Left renal cortex interstitium (tissue), 4 donors: ENCODE measurements around the gene STRADB. TPM values are rescaled to one million over a fixed set of nuclear protein-coding genes. Genes with fewer than 3 reads are reported as not detected.
"Not testable (repeated sequence)": the region's sequence is repeated elsewhere in the genome, so short reads cannot be mapped to it uniquely, and the experiment has no call there.

Source experiments
- DNase-seq, 4 donors: peaks; one replicate each; pipeline ENCODE4 v3.0.0-alpha.2; 2013; ENCODE audit warnings: low read depth in 4 of 4, low spot score in 2 of 4, missing footprints in 1 of 4
- polyA plus RNA-seq, 4 donors: library from polyadenylated mRNA; unstranded; fragments of 120-200 nt; gene quantifications; one replicate each; pipeline ENCODE4 v1.2.1, GENCODE V29; 2013; ENCODE audit not compliant: insufficient read length in 4 of 4

The STRADB gene, protein sequence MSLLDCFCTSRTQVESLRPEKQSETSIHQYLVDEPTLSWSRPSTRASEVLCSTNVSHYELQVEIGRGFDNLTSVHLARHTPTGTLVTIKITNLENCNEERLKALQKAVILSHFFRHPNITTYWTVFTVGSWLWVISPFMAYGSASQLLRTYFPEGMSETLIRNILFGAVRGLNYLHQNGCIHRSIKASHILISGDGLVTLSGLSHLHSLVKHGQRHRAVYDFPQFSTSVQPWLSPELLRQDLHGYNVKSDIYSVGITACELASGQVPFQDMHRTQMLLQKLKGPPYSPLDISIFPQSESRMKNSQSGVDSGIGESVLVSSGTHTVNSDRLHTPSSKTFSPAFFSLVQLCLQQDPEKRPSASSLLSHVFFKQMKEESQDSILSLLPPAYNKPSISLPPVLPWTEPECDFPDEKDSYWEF
- polyA plus RNA-seq: 100 to 1,000 TPM in 1 of 4 donors, 10 to 100 TPM in 3; 69.0 to 105 (median 79.4) TPM

DNA sequence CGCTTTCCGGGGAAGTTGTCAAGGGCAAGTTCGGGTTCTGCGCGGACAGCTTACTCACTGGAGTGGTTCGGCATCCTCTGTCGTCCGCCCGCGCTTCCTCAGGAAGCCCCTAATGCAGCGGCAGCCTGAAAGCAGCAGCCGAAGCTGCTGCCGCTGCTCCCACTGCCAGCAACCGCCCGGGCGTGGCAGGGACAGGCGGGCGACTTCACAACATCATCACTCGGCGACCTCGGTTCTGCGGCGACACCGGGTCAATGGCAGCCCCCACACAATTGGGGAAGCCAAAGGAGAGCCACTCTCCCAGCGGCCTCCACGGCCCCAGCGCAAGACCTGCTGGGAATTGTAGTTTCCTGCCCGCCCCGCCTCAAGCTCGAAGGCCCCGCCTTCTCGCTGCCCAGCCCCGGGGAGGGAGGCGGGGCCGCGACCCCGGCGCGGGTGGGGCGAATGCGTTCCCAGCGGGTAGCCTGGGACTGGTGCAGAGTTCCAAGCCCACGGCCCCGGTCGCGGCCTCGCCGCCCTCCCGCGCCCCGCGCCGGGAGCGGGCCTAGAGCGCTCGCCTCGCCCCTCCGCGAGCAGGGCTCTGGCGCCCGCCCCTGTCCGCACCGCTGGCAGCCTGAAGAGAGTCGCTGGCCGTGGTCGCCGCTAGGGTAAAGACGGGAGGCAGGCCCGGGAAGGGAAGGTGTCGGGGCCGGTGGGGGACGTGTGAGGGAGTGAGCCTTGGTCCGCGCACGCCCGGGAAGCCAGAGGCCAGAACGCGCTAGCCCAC lies at the start of gene STRADB, which contains the start of gene TRAK2:
Gene STRADB, plus strand, starts transcription at position 449 of the 766 bp plus-strand sequence. CDS start 3,101 bp downstream, outside the sequence.
Gene TRAK2, minus strand, starts transcription at position 167 of the 766 bp plus-strand sequence. CDS start 30,951 bp downstream, outside the sequence.
- peak; percentile 75 to 92 (median 86) for DNase-seq

DNA sequence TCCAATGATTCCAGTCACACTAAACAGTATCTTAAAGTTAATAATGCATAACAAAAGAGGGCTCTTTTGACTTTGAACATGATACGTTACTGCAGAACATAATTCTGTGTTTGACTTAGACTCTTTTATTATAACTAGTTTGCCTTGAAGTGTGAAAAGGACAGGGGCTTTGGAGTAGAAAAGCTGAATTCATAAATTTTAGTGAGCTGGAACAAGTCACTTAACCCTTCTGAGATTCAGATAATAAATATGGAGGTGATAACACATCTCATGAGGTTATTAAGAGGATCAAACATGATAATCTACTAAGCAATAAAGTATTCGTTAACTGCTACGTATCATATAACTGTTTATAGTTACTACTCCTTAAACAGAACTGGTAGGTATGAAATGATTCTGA lies 49.7 kb upstream of the STRADB start:
- no peak for DNase-seq

- DNase-seq: no peak
These were observed 48.6 kb upstream of the STRADB start for GRCh38 chr2:201402651-201403562.

DNA sequence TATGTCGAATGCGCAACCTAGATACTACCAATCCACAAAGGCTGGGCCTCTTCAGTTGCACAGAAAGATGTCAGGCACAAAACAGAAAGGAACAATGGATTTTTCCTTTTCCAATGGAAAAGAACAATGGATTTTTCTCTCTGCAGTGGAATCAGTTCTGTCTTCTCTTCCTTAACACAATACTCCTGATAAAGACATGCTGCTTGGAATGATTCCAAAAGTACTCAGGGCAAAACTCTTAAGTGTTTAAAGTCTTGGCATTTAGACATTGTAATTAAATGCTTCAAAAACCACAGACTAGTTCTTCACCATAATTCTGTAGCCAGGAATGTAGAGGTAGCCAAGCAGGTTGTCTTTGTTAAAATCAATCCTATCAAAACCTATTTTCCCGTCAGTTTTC lies 47.7 kb upstream of the STRADB start:
- no peak for DNase-seq

GRCh38 chr2:201404699-201405280 lies 46.8 kb upstream of the STRADB start:
- DNase-seq: no peak

- peak in 1 of 4 donors; percentile 29 for DNase-seq
These were observed 45.4 kb upstream of the STRADB start for GRCh38 chr2:201406077-201406662.

DNA sequence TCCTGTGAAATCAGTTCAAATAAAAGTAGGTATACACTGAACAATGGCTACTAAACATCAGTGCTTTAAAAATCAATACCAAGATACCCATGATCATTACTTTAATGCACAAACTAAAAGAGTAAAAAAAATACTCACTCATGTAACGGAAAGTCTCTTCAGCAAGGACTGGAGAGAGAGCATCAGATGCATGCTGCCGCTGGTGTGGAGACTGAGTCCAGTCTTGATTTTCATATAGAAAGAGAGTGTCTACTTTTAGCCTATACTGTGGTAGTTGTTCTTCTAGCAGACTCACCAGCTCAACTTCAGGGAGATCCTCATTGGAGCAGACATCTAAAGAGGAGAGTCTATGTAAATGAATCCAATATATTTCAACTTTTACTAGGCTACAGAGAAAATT lies 44.3 kb upstream of the STRADB start:
- no peak for DNase-seq

DNA sequence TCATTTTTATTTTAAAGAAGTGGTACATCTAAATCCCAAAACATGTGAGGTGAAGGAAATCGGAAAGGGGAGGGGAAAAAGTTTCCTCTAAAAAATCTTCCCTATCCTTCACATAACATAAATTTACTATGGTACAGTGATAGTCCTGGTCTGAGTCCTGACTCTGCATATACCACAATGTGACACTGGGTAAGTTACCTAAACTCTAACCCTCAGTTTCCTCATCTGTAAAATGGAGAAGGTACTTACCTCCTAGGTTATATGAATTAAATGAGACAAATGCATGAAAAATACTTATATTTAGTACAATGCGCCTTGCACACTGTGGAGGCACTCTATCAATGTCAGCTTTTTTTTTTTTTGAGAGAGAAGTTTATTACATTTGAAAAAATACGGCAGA lies 42.6 kb upstream of the STRADB start:
- DNase-seq: no peak

GRCh38 chr2:201411421-201411820 lies 40.1 kb upstream of the STRADB start:
- no peak for DNase-seq

GRCh38 chr2:201413143-201413542 lies 38.4 kb upstream of the STRADB start:
- DNase-seq: no peak

- DNase-seq: no peak
These were observed 38.0 kb upstream of the STRADB start for GRCh38 chr2:201413552-201413951.

DNA sequence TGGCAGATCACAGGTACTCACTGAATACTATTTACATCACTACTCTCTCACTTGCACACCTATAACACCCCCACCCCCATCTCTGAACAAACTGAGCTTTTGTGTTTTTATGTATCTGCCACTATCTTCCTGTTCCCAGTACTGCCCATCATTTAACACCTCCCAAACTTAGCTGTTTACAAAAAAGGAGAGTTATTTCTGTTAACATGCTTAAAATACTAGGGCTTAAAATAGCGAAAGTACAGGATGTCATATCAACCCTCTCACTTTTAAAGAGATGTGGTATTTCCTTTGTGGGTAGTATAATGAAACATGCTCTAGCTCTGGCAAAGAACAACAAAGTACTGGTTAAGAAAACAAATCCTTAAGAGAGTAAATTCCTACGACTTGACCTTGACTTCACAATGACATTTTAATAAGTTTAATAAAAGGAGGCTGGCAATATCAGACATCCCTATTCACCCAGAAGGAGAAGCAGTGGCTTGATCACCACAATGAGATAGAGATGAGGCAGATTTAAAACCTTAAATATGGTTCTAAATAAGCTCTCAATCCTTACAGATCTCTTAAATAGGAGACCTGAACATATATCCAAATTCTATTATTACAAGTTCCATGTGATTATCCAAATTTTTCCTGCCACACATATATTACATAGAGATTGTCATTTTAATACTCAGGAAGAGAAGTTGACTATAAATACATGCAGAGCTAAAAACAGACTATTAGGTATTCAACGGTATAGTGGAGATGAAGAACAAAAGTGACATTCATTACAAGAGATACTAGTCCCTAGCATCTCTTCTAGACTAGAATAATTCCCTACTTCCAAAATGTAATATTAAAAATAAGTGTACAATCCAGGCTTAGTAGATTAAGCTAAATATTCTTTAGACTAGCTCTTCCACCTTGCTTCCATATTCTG lies 37.2 kb upstream of the STRADB start:
- no peak for DNase-seq

- no peak for DNase-seq
These were observed 36.4 kb upstream of the STRADB start for GRCh38 chr2:201415149-201415548.

- DNase-seq: no peak
These were observed 32.4 kb upstream of the STRADB start for GRCh38 chr2:201419057-201419635.

- no peak for DNase-seq
These were observed 31.6 kb upstream of the STRADB start for GRCh38 chr2:201419986-201420385.

DNA sequence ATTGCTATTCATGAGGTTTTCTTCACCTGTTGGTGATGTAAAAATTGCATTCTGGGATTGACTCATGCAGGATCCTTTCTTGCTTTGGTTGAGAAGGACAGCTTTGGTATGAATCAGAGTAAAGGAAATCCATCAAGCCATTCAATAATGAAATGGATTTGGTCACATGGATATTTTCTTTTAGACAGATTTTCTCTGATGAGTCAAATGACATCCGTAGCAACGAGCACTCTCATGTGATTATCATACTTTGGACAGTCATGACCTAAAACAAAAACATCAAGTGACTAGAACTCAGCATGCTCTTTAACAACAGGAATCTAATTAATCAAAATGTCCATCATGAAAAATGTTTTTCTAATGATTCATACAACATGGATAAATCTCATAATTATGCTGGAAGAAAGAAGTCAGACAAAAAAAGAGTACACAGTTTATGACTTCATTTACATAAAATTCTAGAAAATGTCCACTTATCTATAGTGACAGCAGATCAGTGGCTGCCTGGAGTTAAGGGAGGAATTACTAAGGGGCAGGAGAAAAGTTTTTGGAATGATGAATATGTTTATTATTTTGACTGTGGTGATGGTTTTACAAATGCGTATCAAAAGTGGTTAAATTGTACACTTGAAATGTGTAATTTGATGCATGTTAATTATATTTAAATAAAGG lies 31.0 kb upstream of the STRADB start:
- DNase-seq: no peak

- DNase-seq: no peak
These were observed 25.6 kb upstream of the STRADB start for GRCh38 chr2:201425952-201426351.

- not testable (repeated sequence) for DNase-seq
These were observed 23.2 kb upstream of the STRADB start for GRCh38 chr2:201428366-201428765.
